KBM-7 (cell line): ENCODE data around the gene CUL7.
"Not testable (repeated sequence)": the region's sequence is repeated elsewhere in the genome, so short reads cannot be mapped to it uniquely, and the experiment has no call there.

Experiments
- DNase-seq: peaks from one replicate; pipeline ENCODE4 v3.0.0-alpha.2; 2015
- in situ Hi-C: fragments of 300-500 bp; cut with MboI; formaldehyde crosslinking; loops from 2 replicates; pipeline ENCODE4 v1.14.3; 2020; ENCODE audit warnings: low sequenced_read_pairs, low pct_unique_long_range_greater_than_20kb, mixed read lengths

Gene CUL7

GRCh38 chr6:43053545-43054205, at the start of gene CUL7:
TSS of gene CUL7 (minus strand) at chr6:43053851. CDS start at chr6:43052788, 1,063 bp downstream.
- in situ Hi-C loops = no loop called here
- DNase-seq = peak; percentile 95

GRCh38 chr6:43101497-43101896, 47.8 kb upstream of the CUL7 start:
- in situ Hi-C loops = no loop called here
- no peak for DNase-seq

GRCh38 chr6:43097502-43097901, 43.9 kb upstream of the CUL7 start:
- in situ Hi-C loops = no loop called here
- DNase-seq = no peak

- in situ Hi-C loops = no loop called here
- DNase-seq = no peak
Measured at GRCh38 chr6:43097098-43097489, 43.4 kb upstream of the CUL7 start.

- DNase-seq = no peak
- in situ Hi-C loops = no loop called here
Measured at GRCh38 chr6:43096451-43097097, 42.9 kb upstream of the CUL7 start.

- DNase-seq = no peak
- in situ Hi-C loops = no loop called here
Measured at GRCh38 chr6:43095939-43096338, 42.3 kb upstream of the CUL7 start.

- DNase-seq = no peak
- in situ Hi-C loops = no loop called here
Measured at GRCh38 chr6:43093436-43094289, 40.0 kb upstream of the CUL7 start.

- in situ Hi-C loops = no loop called here
- no peak for DNase-seq
Measured at GRCh38 chr6:43092635-43093034, 39.0 kb upstream of the CUL7 start.

GRCh38 chr6:43091436-43091991, 37.9 kb upstream of the CUL7 start:
- in situ Hi-C loops = no loop called here

GRCh38 chr6:43091020-43091419, 37.4 kb upstream of the CUL7 start:
- DNase-seq = no peak
- in situ Hi-C loops = no loop called here

More at GRCh38 chr6:43091436-43091991, 37.9 kb upstream of the CUL7 start:
- no peak for DNase-seq

GRCh38 chr6:43090559-43090956, 36.9 kb upstream of the CUL7 start:
- DNase-seq = no peak
- in situ Hi-C loops = no loop called here

GRCh38 chr6:43089874-43090558, 36.4 kb upstream of the CUL7 start:
- in situ Hi-C loops = no loop called here
- DNase-seq = no peak

- no peak for DNase-seq
- in situ Hi-C loops = no loop called here
Measured at GRCh38 chr6:43089467-43089866, 35.8 kb upstream of the CUL7 start.

- no peak for DNase-seq
- in situ Hi-C loops = no loop called here
Measured at GRCh38 chr6:43088654-43089056, 35.0 kb upstream of the CUL7 start.

GRCh38 chr6:43086022-43086658, 32.5 kb upstream of the CUL7 start:
- DNase-seq = no peak
- in situ Hi-C loops = no loop called here

GRCh38 chr6:43082806-43083655, 29.4 kb upstream of the CUL7 start:
- in situ Hi-C loops = no loop called here
- peak; percentile 29 for DNase-seq

GRCh38 chr6:43081922-43082321, 28.3 kb upstream of the CUL7 start:
- DNase-seq, in situ Hi-C loops: not testable (repeated sequence)

GRCh38 chr6:43081043-43081442, 27.4 kb upstream of the CUL7 start:
- DNase-seq = no peak
- in situ Hi-C loops = no loop called here
